Measurements from ENCODE around the gene SLC7A8.

SLC7A8 gene

DNA sequence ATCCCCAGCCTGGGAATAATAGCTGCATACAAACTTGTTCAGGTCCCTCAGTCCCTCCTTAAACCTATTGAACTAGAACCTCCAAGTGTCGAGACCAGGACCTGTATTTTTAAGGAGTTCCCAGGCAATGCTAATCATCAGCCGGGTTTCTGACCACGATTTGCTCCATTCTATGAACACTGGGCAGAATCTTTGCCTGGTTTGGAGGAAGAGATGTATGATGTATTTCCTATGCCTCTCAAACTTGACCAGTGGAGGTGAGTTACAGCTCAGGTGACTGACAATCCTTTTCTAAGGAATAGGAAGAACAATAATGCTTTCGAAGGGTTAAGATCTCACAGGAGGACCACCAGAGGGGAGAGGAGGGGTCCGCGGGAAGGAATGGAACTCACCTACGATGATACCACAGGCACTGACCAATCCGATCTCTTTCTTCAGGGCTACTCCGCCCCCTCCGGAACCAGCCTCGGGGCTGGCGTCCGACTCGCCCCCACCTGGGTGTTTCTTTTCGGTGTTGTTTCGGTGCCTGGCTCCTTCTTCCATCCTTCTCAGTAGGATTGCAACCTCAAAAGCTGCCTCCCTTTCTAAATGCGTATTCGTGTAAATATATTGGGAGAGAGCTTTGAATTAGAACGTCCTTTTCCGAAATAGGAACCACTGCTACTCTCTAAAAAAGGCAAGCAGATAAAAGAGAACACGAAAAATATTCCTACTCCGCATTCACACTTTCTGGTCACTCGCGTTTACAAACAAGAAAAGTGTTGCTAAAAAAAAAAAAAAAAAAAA is 895 bp downstream of the SLC7A8 start:
- no peak for DNase-seq

DNA sequence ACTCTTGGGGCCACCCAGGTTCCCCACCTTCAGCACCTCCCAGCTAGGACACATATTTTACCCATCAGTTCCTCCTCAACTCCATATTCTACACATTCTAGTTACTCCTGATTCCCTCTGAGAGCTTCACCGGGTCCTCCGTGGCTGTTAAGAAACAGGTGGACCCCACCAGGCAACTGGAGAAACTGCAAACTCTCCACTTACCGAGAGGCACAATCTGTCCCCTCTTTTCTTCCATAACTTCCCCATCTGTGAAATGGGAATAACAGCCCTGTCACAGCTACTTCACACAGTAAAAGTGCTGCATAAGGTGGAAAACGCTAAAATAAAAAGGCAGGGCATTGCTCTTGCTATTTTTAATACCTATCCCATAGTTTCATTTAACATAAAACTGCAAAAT is 1.5 kb downstream of the SLC7A8 start:
- no peak for DNase-seq

DNA sequence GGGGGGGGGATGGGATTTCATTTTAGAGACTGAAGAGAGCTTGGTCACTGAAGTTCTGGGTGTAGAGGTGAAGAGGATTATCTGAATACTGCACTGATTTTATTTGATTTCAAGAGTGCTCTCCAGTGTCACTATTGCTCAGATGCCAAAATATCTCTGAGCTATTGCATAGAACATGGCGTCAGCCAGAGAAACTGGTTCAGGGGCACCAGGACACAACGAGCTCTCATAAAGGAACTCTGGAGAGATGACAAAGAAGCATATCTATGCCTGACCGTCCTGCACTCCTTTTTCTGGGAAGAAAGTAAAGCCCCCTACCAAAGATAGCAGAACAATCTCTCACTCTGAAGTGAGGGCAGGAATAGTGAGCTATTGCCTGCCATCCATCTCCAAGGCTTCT is 2.0 kb downstream of the SLC7A8 start:
- no peak for DNase-seq

DNA sequence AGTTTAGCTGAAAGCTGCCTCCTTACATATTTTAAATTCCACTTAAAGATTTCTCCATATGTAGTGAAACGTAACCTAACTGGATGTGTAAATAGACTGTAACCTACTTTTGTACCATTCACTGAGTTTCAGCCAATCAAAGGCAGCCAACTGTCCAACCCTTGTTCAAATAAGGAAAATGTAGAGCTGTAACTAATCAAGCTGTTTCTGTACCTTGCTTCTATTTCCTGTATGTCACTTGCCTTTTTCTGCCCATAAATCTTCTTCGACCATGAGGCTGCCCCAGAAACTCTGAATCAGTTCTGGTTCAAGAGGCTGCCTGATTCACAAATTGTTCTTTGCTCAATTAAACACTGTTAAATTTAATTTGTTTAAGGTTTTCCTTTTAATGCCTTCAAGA is 6.3 kb downstream of the SLC7A8 start:
- peak; percentile 64 for DNase-seq

DNA sequence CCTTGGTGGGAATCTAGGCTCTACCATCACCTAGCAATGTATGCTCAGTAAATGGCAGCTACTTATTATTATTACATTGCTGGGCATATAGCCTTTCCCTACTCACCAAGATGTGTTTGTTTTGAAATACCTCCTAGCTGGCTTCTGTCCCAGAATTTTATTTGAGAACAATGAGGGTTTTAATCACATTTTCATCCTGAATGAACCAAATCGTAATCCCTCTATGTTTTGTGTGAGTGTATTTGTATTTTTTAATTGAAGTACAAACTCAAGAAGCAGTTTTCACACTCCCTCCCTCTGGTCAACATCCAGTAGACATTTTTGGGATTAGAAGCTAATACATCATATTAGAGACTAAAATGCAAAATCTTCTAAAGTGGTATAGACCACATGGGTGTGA is 7.6 kb downstream of the SLC7A8 start:
- DNase-seq, result no peak

DNA sequence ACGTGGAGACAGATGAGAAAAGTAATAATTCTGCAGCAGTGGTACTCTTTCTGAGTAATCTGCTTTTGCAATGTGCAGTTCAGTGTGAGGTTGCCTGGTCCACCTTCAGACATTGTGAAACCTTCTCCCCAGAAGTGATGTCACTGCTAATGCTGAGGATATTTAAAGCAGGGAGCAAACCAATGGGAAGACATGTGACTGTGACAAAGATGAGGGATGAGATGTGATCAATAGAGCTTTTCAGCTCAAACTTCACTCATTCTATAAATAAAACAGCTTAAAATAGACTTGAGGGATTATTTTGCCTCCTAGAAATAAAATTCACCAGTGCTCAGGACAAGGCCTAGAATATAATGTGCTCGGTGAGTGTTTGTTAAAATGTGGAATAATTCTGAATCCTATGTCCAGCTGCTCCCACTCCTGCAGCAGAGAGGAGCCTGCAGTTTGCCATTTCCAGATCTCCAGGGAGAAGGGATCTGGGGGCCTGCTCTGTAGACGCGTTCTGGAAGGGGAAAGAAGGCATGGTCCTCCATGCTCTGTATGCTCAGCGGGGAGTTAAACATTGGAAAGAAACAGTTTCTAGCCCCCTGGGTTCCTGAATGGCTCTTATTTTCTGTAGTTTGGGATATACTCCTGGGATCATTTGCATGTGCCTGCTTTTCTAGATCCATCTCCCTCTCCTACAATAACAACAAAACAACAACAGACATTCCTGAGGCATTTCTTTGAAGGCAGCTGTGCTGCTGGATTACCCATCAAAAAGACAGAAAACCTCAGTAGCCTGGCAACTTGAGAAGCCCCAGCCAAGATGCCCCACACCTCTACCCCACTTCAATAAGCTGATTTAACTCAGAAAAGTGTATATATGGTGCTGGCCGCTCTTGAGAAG is 8.9 kb downstream of the SLC7A8 start:
- DNase-seq, result no peak

DNA sequence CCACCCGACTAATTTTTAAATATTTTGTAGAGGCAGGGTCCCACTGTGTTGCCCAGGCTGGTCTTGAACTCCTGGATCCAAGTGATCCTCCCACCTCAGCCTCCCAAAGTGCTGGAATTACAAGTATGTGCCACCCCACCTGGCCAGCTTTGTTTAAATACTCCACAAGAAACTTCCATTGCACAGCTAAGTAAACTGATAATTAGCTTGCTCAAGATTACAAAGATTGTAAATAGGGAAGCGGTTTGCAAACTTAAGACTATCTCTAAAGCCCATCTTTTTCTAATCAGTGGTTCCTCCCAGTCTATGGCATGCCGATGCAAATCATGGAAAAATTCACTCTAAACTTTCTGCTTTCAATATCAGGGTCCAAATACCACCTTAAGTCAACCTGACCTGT is 9.7 kb downstream of the SLC7A8 start:
- DNase-seq, result no peak

DNA sequence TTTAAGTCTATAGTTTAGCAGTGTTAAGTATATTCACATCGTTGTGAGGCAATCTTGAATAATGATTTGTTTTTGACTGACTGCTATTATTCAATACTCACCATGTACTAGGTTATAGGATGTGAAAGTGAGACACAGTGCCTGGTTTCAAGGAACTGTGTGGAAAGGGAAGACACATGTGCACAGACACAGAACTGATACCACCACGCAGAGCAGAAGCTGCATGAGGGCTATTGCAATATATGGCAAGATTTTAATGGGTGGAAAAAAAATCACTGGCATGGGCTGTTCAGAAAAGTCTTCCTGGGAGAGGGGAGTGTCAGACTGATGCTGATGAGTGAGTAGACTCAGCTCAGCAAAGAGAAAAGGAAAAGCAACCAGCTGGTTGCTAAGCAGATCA is 10.4 kb downstream of the SLC7A8 start:
- DNase-seq, result no peak

DNA sequence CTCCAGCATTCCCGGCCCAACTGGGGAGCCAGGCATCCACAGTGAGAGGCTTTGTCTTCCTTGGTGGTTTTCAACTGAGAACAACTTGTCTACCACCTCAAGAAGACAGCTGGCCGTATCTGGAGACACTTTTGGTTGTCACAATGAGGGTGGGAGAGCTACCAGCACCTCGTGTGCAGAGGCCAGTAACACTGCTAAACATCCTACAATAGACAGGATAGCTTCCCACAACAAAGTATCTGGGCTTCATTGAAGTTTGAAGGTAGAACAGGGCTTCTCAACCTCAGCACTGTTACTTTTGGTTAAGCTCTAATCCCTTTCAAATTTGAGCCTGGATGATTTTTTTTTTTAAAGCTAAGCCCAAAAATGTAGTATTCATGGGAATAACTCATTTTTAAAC is 10.9 kb downstream of the SLC7A8 start:
- DNase-seq, result no peak

DNA sequence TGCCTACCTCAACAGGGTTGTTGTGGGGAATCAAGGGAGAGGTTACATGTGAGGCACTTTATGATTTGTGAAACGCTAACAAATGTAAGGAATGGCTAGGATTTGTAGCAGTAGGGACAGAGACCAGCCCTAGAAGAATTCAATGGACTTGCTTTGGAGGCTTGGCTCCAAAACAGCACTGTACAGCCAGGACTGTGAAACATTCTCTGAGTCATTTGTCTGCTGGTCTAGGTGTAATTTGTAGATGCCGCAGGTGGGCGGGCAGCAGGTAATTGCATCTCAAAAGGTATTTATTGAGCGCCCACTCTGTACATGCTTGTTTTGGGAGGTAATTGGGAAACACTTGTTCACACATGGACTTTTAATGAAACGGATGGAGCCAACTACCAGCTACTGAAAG is 11.4 kb downstream of the SLC7A8 start:
- no peak for DNase-seq

DNA sequence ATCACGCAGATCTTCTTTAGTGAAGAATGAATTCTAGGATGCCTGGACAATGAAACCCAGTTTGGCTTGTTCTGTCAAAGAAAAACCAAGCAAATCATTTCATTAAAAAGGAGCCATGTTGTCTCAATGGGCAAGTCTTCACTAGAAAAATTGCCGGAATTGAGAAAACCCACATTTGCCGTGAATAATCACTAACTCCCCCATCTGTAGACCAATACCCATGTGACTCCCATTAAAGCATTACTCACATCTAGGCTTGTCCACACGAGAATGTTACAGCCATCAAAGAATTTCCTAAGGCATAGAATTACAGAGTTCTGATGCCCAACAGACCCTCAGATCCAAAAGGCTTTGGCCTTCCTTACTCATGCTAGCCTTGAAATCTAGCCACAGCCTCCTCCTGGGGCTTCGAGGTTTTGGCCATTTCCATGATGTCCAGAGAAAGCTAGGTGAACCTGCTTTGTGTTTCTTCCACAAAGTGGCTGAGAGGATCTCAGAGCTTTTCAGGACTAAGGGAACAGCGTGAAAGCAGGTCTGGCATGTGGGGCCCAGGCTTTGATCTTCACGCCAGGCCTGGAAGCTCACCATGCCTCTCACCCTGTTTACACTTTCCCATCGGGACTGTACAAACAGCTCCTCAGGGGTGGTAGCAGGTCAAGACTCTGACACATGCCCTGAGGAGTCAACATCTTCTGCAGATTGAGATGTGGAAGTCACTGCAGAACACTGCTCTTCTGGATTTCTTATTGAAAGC is 12.1 kb downstream of the SLC7A8 start:
- no peak for DNase-seq

DNA sequence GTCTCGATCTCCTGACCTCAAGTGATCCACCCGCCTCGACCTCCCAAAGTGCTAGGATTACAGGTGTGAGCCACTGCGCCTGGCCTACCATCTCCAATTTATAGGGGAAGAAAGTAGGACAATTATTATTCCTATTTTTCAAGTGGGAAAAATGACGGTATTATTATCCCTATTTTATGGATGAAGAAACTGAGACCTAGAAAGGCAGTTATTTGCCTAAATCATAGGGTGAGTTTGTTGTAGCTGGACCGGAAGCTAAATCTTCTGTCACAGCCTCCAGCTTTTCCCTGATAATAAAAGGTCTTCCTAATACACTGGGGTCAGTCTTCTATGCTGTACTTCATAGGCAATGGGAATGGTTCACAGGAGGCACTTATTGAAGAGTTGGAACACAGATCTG is 13.8 kb downstream of the SLC7A8 start:
- DNase-seq, result no peak

DNA sequence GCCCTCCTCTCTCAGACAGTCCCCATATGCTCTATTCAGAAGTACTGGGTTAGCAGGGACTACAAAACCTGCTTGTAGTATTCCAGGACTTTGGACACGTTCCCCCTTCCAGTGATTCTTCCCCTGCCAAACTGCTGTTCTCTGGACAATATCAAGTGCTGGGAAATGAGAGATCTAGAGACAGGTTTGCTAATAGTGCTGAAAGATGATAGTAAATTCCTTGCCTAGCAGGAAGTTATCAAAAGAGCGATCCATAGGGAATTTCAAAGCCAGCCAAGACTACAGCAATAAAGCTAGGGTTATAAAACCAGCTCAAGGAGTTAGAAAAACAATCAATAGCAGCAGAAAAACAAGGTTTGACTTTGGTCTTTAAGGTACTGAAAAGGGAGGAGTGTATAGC is 15.2 kb downstream of the SLC7A8 start:
- DNase-seq, result no peak

DNA sequence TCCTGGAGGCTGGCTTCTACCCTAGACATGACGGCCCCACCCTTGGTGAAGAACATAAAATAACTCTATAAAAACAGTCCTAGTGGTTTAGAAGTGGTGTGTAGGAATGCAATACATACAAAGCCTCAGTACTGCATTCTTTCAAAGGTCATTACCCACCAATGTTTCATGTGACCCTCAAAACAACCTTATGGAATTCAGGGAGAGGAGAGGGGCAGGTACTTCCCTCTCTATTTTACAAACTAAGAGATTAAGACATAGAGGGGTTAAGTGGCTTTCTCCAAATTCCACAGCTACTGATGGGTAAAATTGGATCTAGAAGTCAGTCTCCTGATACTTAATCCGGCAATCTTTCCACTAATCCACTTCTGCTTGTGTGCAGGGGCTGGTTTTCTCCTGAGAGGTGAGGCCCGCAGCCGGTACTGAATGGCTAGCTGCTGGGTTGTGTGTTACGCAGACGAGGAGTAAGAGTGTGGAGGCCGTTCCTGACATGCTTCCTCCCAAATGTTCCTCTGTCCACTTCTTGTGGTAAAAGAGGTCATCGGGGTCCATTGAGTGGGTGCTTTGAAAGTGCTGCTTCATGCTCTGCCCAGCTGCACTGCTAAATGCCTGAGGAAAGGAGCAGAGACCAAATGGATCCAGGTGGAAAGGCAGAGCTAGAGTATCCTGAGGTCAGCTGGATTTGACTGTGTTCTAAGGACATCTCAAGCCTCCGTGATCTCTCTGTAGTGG is 16.2 kb downstream of the SLC7A8 start:
- DNase-seq, result no peak

DNA sequence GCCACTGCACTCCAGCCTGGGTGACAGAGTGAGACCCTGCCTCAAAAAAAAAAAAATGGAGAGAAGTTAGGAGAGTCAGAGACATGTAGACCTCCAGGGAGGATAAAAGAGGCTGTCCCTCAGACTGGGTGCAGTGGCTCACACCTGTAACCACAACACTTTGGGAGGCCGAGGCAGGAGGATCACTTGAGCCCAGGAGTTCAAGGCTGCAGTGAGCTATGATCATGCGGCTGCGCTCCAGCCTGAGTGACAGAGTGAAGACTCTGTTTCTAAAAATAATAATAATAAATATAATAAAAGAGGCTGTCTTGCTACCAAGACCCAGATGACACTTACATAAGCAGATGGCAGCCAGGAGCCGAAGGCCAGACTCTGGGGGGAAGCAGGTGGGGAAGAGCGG is 18.5 kb downstream of the SLC7A8 start:
- DNase-seq, result no peak

DNA sequence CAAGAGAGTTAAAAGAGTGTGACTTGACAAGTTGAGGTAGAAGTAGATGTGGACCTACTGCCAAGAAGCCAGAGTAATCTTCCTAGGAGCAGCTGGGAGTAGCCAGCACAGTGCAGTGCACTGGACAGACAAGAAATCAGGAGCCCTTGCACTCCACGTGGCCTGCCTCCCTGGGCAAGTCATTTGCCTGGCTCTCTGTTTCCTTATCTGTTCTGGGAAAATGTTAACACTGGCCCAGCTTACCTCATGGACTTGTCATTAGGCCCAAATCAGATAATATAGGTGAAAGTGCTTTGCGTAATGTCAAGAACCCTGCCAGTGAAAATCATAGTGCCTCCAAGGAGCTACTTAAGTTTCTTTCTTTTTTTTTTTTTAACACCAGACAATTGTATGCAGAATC is 19.2 kb downstream of the SLC7A8 start:
- no peak for DNase-seq

DNA sequence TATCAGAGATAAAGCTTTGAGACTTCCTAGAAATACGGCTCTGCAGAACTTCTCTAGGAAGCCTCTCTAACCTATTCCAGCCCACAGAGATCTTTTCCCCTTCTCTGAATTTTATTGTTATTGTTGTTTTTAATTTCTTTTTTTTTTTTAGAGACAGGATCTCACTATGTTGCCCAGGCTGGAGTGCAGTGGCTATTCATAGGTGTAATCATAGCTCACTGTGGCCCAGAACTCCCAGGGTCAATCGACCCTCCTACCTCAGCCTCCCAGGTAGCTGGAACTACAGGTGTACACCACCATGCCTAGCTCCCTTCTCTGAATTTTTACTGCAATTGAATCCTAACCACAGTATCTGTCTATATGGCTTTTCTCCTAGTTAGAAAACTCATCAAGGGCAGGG is 19.6 kb downstream of the SLC7A8 start:
- no peak for DNase-seq

DNA sequence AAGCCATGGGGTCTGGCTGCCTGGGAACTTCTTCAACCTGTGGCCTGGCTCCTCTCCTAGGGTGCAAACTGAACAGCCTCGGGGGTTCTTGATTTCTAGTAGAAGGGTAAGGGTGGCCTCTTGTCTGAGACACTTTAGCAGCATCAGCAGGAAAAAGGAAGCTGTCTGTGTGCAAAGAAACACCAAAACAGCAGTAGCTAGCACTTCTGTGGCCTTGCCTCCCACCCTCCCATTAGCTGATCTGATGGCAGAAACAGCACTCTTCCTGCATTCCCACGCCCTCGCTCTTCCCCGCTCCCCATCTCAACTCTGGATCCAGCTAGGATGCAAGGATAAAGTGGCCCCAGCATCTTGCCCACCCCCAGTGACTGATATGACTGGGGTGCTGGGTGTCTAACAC is 20.7 kb downstream of the SLC7A8 start:
- no peak for DNase-seq

DNA sequence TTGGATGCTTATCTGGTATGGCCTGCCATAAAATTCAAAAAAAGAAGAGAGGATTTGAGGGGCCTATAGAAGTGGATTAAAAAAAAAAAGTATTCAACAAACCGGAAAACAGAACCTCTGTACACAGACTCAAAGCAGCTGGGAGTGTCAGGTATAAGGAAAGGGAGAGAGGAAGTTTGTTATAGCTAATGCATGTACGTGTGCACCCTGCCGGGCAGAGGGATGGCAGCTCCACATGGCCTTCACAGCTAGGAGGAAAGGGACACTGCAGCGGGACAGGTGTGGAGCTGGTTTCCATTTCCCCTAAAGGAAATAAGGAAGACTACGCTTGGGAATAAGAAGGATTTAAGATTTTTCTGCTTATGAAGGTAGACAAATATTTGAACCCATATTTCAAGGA is 21.5 kb downstream of the SLC7A8 start:
- DNase-seq, result no peak

DNA sequence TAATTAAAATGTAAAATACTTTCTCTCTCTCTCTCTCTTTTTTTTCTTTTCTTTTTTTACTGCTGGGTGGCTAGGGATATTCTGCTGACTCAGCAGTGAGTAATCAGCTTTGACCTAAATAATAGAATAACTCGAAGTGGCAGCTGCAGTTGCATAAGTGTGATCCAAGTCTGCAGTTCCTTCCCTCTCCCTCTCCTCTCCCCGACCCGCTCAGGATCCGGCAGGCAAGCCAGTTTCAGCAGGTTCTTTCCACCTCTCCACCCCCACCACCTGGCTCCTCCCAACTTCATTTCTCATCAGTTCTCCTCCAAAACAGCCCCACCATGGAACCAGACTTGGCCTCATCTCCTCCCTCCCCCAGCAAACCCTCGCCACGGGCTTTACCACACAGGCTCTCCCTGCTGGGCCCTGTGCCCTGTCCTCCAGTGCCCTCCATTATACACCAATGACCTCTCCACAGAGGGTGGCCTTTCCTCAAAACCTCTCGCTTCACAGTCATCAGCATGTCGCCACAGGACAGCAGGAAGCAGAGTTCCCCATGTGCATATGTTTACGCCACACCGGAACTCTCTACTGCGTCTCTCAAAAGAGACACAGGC is 22.4 kb downstream of the SLC7A8 start:
- no peak for DNase-seq

DNA sequence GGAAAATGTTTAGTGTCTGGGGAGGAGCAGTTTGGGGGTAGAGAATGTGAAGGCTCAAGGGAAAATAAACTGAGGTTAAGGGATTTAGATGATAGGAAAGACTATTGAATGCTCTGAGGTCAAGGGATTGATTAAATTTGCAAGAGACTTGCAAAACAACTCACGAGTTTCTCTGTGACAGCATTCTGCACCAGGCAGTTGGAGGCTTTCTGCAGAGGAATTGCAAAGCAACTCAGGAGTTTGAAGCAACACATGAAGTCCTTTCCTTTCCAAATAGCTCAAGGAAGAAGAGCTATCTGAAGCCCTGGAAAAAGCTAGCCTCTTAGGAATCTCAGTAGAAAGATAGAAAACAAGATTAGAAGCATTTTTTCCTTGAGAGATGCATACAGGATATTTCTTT is 23.9 kb downstream of the SLC7A8 start:
- DNase-seq, result no peak

DNA sequence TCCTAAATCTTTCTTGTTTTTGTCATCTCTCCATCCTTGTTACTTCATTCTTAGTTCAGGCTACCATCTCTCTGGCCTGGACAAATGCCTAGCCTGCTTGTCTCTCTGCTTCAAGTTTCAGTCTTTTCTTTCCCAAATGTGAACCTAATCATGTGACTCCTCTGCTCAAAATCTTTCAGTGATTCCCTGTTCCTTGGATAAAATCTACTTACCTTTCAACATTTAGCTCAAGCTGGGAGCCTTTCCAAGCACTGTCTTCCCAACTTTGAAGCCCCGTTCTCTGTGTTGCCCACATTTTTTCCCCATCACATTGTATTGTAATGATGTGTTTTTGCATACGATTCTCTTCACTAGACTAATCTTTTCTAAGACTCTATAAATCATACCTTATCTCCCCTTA is 24.7 kb downstream of the SLC7A8 start:
- no peak for DNase-seq
